GM19193 (cell line): ENCODE results near the gene STK32B.

ENCODE experiments used
- POLR2A ChIP-seq: IDR thresholded peaks from 4 replicates; pipeline ENCODE4 v1.6.1; 2011; ENCODE audit not compliant: insufficient read depth, insufficient read length; ENCODE audit errors: extremely low read depth

The STK32B gene

GRCh38 chr4:5220028-5220427, 168.7 kb downstream of the STK32B start:
- no peak for TF ChIP-seq POLR2A

GRCh38 chr4:5222047-5222446, 170.8 kb downstream of the STK32B start:
- no peak for TF ChIP-seq POLR2A

- no peak for TF ChIP-seq POLR2A
These were observed 171.7 kb downstream of the STK32B start for GRCh38 chr4:5222951-5223350.

- TF ChIP-seq POLR2A, result no peak
These were observed 173.1 kb downstream of the STK32B start for GRCh38 chr4:5224340-5224739.

- no peak for TF ChIP-seq POLR2A
These were observed 181.3 kb downstream of the STK32B start for GRCh38 chr4:5232549-5232948.

GRCh38 chr4:5237086-5237660, 185.9 kb downstream of the STK32B start:
- no peak for TF ChIP-seq POLR2A

- no peak for TF ChIP-seq POLR2A
These were observed 186.9 kb downstream of the STK32B start for GRCh38 chr4:5238173-5238572.

GRCh38 chr4:5247735-5248134, 196.5 kb downstream of the STK32B start:
- no peak for TF ChIP-seq POLR2A

- no peak for TF ChIP-seq POLR2A
These were observed 198.4 kb downstream of the STK32B start for GRCh38 chr4:5249727-5250126.

GRCh38 chr4:5256421-5256820, 205.1 kb downstream of the STK32B start:
- TF ChIP-seq POLR2A, result no peak

- no peak for TF ChIP-seq POLR2A
These were observed 205.8 kb downstream of the STK32B start for GRCh38 chr4:5257086-5257485.

GRCh38 chr4:5259471-5259870, 208.2 kb downstream of the STK32B start:
- no peak for TF ChIP-seq POLR2A

GRCh38 chr4:5260121-5260520, 208.8 kb downstream of the STK32B start:
- no peak for TF ChIP-seq POLR2A

- no peak for TF ChIP-seq POLR2A
These were observed 210.6 kb downstream of the STK32B start for GRCh38 chr4:5261866-5262265.

- TF ChIP-seq POLR2A, result no peak
These were observed 215.7 kb downstream of the STK32B start for GRCh38 chr4:5266991-5267390.

GRCh38 chr4:5267408-5267807, 216.1 kb downstream of the STK32B start:
- no peak for TF ChIP-seq POLR2A

GRCh38 chr4:5276475-5277075, 225.3 kb downstream of the STK32B start:
- no peak for TF ChIP-seq POLR2A
